Measurements from ENCODE around the gene PPP1R12B. TPM values are rescaled to one million over a fixed set of nuclear protein-coding genes. Genes with fewer than 3 reads are reported as not detected.
"Not testable (repeated sequence)": the region's sequence is repeated elsewhere in the genome, so short reads cannot be mapped to it uniquely, and the experiment has no call there.

PPP1R12B gene
- total RNA-seq, 1 donor from 2014 or later = 31.2 TPM

- Mint-ChIP-seq H3K4me3 (peak overlapping the region; percentile 82), H3K27ac (peak overlapping the region; percentile 89), H3K4me1 (ENCODE audit: unreplicated experiment) (peaks cover 21% of the 10 kb centered on the region)
- DNase-seq (ENCODE audit: extremely low spot score, unreplicated experiment); H3K36me3 Mint-ChIP-seq; H3K9me3 Mint-ChIP-seq; H3K27me3 Mint-ChIP-seq: not testable (repeated sequence)
- TF ChIP-seq CTCF (conservative IDR thresholded peaks at IDR 0.05) = peak; percentile 53
Measured at GRCh38 chr1:202379884-202380529, 31.5 kb downstream of the PPP1R12B start.

GRCh38 chr1:202380535-202380934, 32.0 kb downstream of the PPP1R12B start:
- not testable (repeated sequence) for H3K9me3 Mint-ChIP-seq; DNase-seq (ENCODE audit: extremely low spot score, unreplicated experiment)
- peak overlapping the region; percentile 89 for H3K27ac Mint-ChIP-seq

GRCh38 chr1:202381867-202382266, 33.4 kb downstream of the PPP1R12B start:
- not testable (repeated sequence) for DNase-seq (ENCODE audit: extremely low spot score, unreplicated experiment); H3K27ac Mint-ChIP-seq; H3K4me3 Mint-ChIP-seq; H3K36me3 Mint-ChIP-seq; H3K9me3 Mint-ChIP-seq; H3K27me3 Mint-ChIP-seq
- H3K4me1 Mint-ChIP-seq (ENCODE audit: unreplicated experiment) = peaks cover 21% of the 10 kb centered on the region

More at GRCh38 chr1:202380535-202380934, 32.0 kb downstream of the PPP1R12B start:
- Mint-ChIP-seq H3K4me3 (peak overlapping the region; percentile 82), H3K4me1 (ENCODE audit: unreplicated experiment) (peaks cover 21% of the 10 kb centered on the region)
- not testable (repeated sequence) for H3K36me3 Mint-ChIP-seq, H3K27me3 Mint-ChIP-seq

GRCh38 chr1:202395831-202396230, 47.3 kb downstream of the PPP1R12B start:
- H3K27me3 Mint-ChIP-seq; H3K36me3 Mint-ChIP-seq; H3K27ac Mint-ChIP-seq; H3K9me3 Mint-ChIP-seq; DNase-seq (ENCODE audit: extremely low spot score, unreplicated experiment); H3K4me3 Mint-ChIP-seq; H3K4me1 Mint-ChIP-seq (ENCODE audit: unreplicated experiment): not testable (repeated sequence)

- Mint-ChIP-seq H3K27ac (no peak overlapping the region), H3K27me3 (no peaks in the 10 kb centered on the region), H3K4me1 (ENCODE audit: unreplicated experiment) (peaks cover 7% of the 10 kb centered on the region), H3K36me3 (no peaks in the 10 kb centered on the region), H3K9me3 (no peaks in the 10 kb centered on the region), H3K4me3 (no peak overlapping the region)
- DNase-seq (ENCODE audit: extremely low spot score, unreplicated experiment) = no peak
- TF ChIP-seq CTCF (conservative IDR thresholded peaks at IDR 0.05) = no peak
Measured at GRCh38 chr1:202397256-202397655, 48.8 kb downstream of the PPP1R12B start.

- H3K4me1 Mint-ChIP-seq (ENCODE audit: unreplicated experiment); H3K36me3 Mint-ChIP-seq; H3K9me3 Mint-ChIP-seq; DNase-seq (ENCODE audit: extremely low spot score, unreplicated experiment); H3K27me3 Mint-ChIP-seq; H3K4me3 Mint-ChIP-seq; H3K27ac Mint-ChIP-seq: not testable (repeated sequence)
Measured at GRCh38 chr1:202398439-202398838, 49.9 kb downstream of the PPP1R12B start.

GRCh38 chr1:202401771-202402170, 53.3 kb downstream of the PPP1R12B start:
- H3K9me3 Mint-ChIP-seq; DNase-seq (ENCODE audit: extremely low spot score, unreplicated experiment); H3K4me3 Mint-ChIP-seq; H3K36me3 Mint-ChIP-seq; H3K27ac Mint-ChIP-seq; H3K27me3 Mint-ChIP-seq: not testable (repeated sequence)
- peaks cover 11% of the 10 kb centered on the region for H3K4me1 Mint-ChIP-seq (ENCODE audit: unreplicated experiment)

GRCh38 chr1:202403381-202403780, 54.9 kb downstream of the PPP1R12B start:
- H3K4me3 Mint-ChIP-seq; H3K9me3 Mint-ChIP-seq; H3K27ac Mint-ChIP-seq; DNase-seq (ENCODE audit: extremely low spot score, unreplicated experiment); H3K27me3 Mint-ChIP-seq; H3K36me3 Mint-ChIP-seq: not testable (repeated sequence)
- H3K4me1 Mint-ChIP-seq (ENCODE audit: unreplicated experiment) = peaks cover 19% of the 10 kb centered on the region

GRCh38 chr1:202405928-202406327, 57.4 kb downstream of the PPP1R12B start:
- Mint-ChIP-seq H3K4me1 (ENCODE audit: unreplicated experiment) (peaks cover 23% of the 10 kb centered on the region), H3K4me3 (no peak overlapping the region), H3K36me3 (no peaks in the 10 kb centered on the region), H3K27ac (no peak overlapping the region), H3K27me3 (no peaks in the 10 kb centered on the region), H3K9me3 (no peaks in the 10 kb centered on the region)
- no peak for TF ChIP-seq CTCF (conservative IDR thresholded peaks at IDR 0.05)
- no peak for DNase-seq (ENCODE audit: extremely low spot score, unreplicated experiment)

GRCh38 chr1:202406896-202407295, 58.4 kb downstream of the PPP1R12B start:
- not testable (repeated sequence) for DNase-seq (ENCODE audit: extremely low spot score, unreplicated experiment); H3K4me3 Mint-ChIP-seq; H3K9me3 Mint-ChIP-seq; H3K27me3 Mint-ChIP-seq; H3K36me3 Mint-ChIP-seq
- peak overlapping the region; percentile 27 for H3K27ac Mint-ChIP-seq
- peaks cover 20% of the 10 kb centered on the region for H3K4me1 Mint-ChIP-seq (ENCODE audit: unreplicated experiment)

GRCh38 chr1:202407378-202407777, 58.9 kb downstream of the PPP1R12B start:
- not testable (repeated sequence) for H3K27me3 Mint-ChIP-seq; H3K36me3 Mint-ChIP-seq; DNase-seq (ENCODE audit: extremely low spot score, unreplicated experiment); H3K27ac Mint-ChIP-seq; H3K4me3 Mint-ChIP-seq; H3K9me3 Mint-ChIP-seq
- peaks cover 17% of the 10 kb centered on the region for H3K4me1 Mint-ChIP-seq (ENCODE audit: unreplicated experiment)
